OCI-LY1 (cell line): ENCODE data around the gene NELL1.

ENCODE experiments used
- EZH2 ChIP-seq: fragments of 200-600 bp; sonication (generic), shearing (Covaris generic); IDR thresholded peaks from 2 replicates; pipeline ENCODE4 v1.8.0; 2017; ENCODE audit warnings: borderline replicate concordance, mixed run types, mild to moderate bottlenecking, antibody characterized with exemption, low read length, moderate library complexity, mixed read lengths
- TF ChIP-seq, protein P1 (sequence below): fragments of 200-600 bp; sonication (generic), shearing (Covaris generic); IDR thresholded peaks from 2 replicates; pipeline ENCODE4 v1.5.1; 2017; ENCODE audit warnings: mild to moderate bottlenecking, antibody characterized with exemption, low read length, moderate library complexity, mixed read lengths

DNA sequence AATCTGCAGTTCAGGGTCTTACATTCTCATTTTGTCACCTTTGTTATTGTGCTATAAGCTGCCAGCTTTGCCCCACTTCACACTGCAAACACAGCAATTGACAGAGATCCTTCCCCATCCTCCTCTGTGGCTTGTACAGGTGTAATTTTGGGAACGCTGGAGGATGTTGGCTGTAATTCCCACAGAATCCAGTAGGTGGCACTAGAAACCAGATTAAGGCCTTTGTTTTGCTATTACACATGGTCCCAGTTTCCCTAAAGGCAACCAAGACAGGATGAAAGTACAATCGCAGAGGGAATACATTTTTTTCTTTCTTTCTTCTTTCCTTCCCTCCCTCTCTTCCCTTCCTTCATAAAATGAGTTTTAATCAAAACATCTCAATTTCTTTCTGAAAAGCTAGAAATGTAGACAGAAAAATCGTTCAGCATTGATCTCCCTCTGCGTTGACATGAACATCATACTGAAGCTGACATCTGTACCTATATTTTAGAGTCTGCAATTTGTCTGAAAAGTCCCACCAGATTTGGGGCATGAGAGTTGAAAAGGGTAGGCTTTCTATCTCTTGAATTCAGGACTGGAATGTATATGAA lies 21.3 kb upstream of the NELL1 start:
- TF ChIP-seq, protein P1, sequence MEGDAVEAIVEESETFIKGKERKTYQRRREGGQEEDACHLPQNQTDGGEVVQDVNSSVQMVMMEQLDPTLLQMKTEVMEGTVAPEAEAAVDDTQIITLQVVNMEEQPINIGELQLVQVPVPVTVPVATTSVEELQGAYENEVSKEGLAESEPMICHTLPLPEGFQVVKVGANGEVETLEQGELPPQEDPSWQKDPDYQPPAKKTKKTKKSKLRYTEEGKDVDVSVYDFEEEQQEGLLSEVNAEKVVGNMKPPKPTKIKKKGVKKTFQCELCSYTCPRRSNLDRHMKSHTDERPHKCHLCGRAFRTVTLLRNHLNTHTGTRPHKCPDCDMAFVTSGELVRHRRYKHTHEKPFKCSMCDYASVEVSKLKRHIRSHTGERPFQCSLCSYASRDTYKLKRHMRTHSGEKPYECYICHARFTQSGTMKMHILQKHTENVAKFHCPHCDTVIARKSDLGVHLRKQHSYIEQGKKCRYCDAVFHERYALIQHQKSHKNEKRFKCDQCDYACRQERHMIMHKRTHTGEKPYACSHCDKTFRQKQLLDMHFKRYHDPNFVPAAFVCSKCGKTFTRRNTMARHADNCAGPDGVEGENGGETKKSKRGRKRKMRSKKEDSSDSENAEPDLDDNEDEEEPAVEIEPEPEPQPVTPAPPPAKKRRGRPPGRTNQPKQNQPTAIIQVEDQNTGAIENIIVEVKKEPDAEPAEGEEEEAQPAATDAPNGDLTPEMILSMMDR = peak; percentile 87
- TF ChIP-seq EZH2 = no peak
